Stimulated activated CD4-positive, alpha-beta T cell treated with anti-CD3 and anti-CD28 coated beads, Interleukin-15, amount 100 ng/mL, for 48 hours (primary cell): ENCODE measurements around the gene VPS13A.
"Not testable (repeated sequence)": the region's sequence is repeated elsewhere in the genome, so short reads cannot be mapped to it uniquely, and the experiment has no call there.

Experiments used
- DNase-seq, 2 donors: peaks; one replicate each; pipeline ENCODE4 v3.0.0-alpha.2; 2020; ENCODE audit warnings: low read depth in 2 of 2

Gene VPS13A

GRCh38 chr9:77304543-77304942 lies 127.2 kb downstream of the VPS13A start:
- DNase-seq: no peak

- no peak for DNase-seq
These were observed 128.5 kb downstream of the VPS13A start for GRCh38 chr9:77305622-77306400.

GRCh38 chr9:77307166-77307565 lies 129.8 kb downstream of the VPS13A start:
- DNase-seq: no peak

GRCh38 chr9:77316058-77316457 lies 138.7 kb downstream of the VPS13A start:
- DNase-seq: no peak

- no peak for DNase-seq
These were observed 147.7 kb downstream of the VPS13A start for GRCh38 chr9:77325058-77325457.

- DNase-seq: no peak
These were observed 150.8 kb downstream of the VPS13A start for GRCh38 chr9:77328102-77328501.

- no peak for DNase-seq
These were observed 192.7 kb downstream of the VPS13A start for GRCh38 chr9:77370064-77370463.

- DNase-seq: no peak
These were observed 196.9 kb downstream of the VPS13A start for GRCh38 chr9:77374266-77374665.

- DNase-seq: no peak
These were observed 198.7 kb downstream of the VPS13A start for GRCh38 chr9:77375956-77376532.

GRCh38 chr9:77384406-77384805 lies 207.1 kb downstream of the VPS13A start:
- DNase-seq: no peak

- DNase-seq: no peak
These were observed 208.9 kb downstream of the VPS13A start for GRCh38 chr9:77386187-77386586.

GRCh38 chr9:77391834-77392233 lies 214.5 kb downstream of the VPS13A start:
- no peak for DNase-seq

- DNase-seq: no peak
These were observed 215.0 kb downstream of the VPS13A start for GRCh38 chr9:77392328-77392727.

- not testable (repeated sequence) for DNase-seq
These were observed 221.2 kb downstream of the VPS13A start for GRCh38 chr9:77398581-77398980.

GRCh38 chr9:77399964-77400363 lies 222.6 kb downstream of the VPS13A start:
- DNase-seq: no peak

GRCh38 chr9:77402286-77402685 lies 225.0 kb downstream of the VPS13A start:
- DNase-seq: no peak

GRCh38 chr9:77403239-77403638 lies 225.9 kb downstream of the VPS13A start:
- no peak for DNase-seq

GRCh38 chr9:77408521-77408920 lies 231.2 kb downstream of the VPS13A start:
- DNase-seq: not testable (repeated sequence)

GRCh38 chr9:77417566-77417965 lies 240.2 kb downstream of the VPS13A start:
- DNase-seq: no peak

- no peak for DNase-seq
These were observed 240.9 kb downstream of the VPS13A start for GRCh38 chr9:77418226-77418625.

GRCh38 chr9:77420641-77421040 lies 243.3 kb downstream of the VPS13A start:
- DNase-seq: no peak

GRCh38 chr9:77421506-77422265 lies 244.4 kb downstream of the VPS13A start:
- no peak for DNase-seq

- DNase-seq: no peak
These were observed 245.6 kb downstream of the VPS13A start for GRCh38 chr9:77422969-77423368.
